NCI-H2227 treated with DMSO at 0.1 percent for 48 hours (cell line): Measurements from ENCODE around the gene C12orf57.

Experiments used
- DNase-seq: peaks from one replicate; lab custom pipeline; 2025; lab: John Stamatoyannopoulos, UW

The C12orf57 gene

DNA sequence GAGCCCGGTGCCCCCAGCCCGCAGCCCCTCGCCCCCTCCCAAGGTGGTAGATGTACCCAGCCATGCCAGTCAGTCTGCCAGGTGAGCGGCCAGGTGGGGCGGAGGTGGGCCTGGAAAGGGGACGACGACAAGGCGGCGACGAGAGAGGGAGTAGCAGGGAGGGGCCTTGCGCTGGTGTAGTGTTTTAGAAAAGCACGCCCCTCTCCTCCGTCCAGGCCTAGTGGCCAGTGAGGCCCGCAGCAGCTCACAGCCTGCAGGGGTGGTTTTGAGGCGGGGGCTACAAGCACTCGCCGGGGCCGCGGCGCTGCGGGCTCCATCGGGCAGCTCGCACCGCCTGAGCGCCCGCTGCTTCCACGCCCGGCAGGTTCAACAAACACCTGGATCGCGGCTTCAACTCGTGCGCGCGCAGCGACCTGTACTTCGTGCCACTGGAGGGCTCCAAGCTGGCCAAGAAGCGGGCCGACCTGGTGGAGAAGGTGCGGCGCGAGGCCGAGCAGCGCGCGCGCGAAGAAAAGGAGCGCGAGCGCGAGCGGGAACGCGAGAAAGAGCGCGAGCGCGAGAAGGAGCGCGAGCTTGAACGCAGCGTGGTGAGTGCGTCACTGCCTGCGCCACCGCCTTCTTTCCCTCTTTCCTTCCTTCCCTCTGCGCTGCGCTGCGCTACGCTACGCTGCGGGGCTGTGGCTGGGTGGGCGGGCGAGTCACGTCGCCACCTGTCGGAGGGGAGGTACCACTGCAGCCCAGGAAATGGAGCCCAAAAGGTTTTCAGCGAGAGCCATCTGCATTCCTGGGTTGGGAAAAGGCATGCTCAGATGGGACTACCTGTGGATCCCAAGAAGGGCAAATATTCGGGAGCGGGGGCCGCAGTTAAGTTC is 6.1 kb upstream of the C12orf57 start:
- peak; percentile 86 for DNase-seq

DNA sequence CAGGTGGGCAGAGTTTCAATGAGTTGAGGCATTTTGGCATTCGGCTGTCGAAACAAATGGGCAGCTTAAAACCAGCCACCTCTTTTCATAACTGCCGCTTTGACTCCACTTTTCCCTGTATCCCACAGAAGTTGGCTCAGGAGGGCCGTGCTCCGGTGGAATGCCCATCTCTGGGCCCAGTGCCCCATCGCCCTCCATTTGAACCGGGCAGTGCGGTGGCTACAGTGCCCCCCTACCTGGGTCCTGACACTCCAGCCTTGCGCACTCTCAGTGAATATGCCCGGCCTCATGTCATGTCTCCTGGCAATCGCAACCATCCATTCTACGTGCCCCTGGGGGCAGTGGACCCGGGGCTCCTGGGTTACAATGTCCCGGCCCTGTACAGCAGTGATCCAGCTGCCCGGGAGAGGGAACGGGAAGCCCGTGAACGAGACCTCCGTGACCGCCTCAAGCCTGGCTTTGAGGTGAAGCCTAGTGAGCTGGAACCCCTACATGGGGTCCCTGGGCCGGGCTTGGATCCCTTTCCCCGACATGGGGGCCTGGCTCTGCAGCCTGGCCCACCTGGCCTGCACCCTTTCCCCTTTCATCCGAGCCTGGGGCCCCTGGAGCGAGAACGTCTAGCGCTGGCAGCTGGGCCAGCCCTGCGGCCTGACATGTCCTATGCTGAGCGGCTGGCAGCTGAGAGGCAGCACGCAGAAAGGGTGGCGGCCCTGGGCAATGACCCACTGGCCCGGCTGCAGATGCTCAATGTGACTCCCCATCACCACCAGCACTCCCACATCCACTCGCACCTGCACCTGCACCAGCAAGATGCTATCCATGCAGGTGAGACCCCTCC is 5.2 kb upstream of the C12orf57 start:
- DNase-seq = no peak

DNA sequence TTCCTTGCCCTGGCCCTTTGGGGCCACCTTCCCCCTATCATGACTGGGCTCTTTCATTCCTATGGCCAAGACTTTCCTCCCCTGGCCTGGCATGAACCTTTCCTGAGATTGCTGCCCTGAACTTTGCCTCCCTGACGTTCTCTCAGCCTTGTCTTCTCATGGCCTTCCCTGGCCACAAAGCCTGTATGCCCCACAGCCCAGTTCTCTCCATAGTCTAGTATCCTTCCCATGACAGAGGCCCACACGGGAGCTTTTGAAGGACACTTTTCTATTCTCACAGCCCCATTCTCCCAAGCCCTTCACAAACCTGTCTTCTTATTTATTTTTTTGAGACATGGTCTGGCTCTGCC is 4.7 kb upstream of the C12orf57 start:
- DNase-seq = no peak

DNA sequence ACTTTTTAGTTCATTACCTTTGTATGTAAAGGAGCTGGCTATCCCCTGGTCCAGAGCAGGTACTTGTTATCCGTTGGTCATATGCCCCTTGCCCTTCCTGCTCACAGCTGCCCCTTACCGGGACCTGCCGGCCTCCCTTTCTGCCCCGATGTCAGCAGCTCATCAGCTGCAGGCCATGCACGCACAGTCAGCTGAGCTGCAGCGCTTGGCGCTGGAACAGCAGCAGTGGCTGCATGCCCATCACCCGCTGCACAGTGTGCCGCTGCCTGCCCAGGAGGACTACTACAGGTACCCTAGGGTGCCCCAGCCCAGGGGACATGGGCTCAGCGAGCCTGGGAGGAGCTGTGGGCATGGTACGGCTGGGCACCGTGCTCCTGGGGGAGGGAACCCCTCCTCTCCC is 2.6 kb upstream of the C12orf57 start:
- DNase-seq = no peak

DNA sequence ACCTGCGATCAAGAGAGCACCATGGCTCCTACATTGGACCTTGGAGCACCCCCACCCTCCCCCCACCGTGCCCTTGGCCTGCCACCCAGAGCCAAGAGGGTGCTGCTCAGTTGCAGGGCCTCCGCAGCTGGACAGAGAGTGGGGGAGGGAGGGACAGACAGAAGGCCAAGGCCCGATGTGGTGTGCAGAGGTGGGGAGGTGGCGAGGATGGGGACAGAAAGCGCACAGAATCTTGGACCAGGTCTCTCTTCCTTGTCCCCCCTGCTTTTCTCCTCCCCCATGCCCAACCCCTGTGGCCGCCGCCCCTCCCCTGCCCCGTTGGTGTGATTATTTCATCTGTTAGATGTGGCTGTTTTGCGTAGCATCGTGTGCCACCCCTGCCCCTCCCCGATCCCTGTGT is 2.0 kb upstream of the C12orf57 start:
- DNase-seq = no peak

DNA sequence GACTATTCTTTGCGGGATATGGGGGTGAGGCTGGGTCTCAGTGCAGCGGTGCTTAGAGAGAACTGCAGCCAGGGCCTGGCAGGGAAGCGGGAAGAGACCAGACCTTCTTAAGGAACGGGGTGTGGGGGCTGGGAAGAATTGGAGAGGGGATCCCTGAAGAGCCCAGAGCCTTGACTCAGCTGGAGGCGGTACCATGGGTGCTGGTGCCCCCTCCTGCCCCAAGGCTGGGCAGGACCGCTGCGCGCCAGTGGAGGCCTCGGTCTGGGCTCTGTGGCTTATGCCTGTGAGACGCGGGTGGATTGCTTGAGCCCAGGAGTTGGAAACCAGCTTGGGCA is 1.5 kb upstream of the C12orf57 start:
- no peak for DNase-seq

DNA sequence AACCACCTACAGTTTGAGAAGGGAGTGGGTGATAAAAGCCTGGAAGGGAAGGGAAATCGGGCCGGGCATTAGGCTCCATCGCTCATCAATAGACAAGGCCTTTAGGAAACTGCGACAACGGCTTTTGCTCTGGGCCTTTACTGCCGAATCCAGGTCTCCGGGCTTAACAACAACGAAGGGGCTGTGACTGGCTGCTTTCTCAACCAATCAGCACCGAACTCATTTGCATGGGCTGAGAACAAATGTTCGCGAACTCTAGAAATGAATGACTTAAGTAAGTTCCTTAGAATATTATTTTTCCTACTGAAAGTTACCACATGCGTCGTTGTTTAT is 467 bp upstream of the C12orf57 start:
- peak; percentile 93 for DNase-seq

DNA sequence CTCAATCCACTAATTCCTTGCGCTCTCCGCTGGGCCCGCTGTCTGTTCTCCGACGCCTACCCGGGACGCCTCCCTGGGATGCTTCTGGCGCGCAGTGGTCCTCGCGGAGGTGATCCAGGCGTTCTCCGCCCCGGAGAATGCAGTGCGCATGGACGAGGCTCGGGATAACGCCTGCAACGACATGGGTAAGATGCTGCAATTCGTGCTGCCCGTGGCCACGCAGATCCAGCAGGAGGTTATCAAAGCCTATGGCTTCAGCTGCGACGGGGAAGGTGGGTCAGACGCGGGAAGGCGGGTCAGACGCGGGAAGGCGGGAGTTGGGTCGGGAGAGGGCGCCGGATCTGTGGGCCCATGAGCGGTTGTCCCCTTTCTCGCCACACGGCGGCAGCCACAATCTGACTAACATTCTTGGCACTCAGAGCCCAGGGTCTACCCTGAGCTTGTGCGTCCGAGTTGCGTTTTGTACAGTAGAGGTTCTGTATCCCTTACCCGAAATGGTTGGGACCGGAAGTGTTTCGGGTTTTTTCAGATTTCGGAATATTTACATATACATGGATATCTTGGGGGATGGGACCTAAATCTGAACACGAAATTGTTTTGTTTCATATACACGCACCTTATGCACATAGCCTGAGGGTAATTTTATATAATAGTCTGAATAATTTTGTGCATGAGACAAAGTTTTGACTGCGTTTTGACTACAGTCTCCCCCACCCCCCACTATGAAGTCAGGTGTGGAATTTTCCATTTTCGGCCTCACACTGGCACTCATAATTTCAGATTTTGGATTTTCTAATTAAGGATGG is 762 bp downstream of the C12orf57 start:
- DNase-seq = peak; percentile 82

DNA sequence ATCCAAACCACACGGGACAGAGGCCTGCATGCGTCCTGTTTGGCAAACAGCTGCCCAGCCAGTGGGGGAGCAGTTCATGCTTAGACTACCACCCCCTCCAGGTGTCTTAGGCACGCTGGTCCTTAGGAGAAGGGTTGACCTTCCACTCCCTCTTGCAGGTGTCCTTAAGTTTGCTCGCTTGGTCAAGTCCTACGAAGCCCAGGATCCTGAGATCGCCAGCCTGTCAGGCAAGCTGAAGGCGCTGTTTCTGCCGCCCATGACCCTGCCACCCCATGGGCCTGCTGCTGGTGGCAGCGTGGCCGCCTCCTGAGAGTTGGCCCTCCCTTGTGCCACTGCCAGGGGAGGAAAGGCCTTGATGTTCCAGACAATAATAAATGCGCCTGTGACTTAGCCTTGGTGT is 1.8 kb downstream of the C12orf57 start:
- no peak for DNase-seq

DNA sequence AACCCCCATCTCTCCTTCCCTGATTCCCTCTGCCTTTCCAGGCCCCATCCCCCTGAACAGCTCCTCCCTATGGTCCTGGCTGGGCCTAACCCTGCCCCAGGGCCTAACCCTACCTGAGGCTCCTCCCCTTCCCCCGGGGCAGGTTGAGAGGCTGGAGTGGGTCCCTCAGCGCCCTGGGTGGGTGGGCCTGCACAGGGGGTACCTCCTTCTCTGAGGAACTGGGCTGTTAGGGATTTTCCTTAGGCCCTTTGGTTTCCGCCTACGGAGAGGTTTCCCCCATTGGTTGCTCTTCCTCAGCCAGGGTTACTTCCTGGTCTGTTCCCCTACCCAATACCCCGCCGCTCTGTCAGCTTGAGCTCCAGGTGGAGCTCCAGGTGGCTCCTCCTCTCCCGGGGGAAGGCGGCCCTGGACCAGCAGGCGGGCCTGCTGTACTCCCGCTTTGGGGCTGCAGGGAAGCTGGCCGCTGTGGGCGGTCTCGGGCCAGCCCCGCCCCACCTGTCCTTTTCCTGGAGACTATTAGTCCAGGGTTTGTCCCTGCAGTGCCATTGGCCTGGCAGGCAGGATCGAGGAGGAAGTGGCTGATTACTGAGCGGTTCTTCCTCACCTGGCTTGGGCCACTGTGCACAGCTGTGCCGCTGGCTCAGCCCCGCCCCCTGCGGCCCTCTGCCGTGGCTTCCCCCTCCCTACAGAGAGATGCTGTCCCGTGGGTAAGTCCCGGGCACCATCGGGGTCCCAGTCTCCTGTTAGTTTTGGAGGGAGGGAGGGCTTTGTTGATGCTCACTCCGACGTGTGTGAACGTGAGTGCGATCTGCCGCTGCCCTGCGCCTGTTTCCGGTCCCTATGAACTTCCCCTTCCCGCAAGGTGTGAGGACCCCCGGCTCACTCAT is 2.5 kb downstream of the C12orf57 start:
- DNase-seq = peak; percentile 70

DNA sequence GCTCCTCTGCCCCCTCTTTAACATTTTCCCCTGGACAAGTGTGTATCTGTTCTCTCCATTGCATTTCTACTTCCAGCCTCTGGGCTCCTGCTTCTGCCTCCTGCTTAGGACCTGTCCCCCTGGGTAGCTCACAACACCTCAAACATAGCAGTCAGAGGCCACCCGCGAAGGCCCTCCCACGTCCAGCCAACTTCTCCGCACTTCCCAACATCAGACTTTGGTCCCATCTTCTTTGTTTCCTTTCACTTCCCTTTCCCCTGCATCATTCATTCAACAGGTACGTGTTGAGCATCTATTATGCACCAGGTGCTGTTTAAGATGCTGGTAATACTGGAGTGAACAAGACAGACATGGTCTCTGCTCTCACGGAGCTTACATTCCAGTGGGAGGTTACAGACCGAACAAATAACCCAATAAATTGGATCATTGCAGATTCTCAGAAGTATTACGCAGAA is 3.1 kb downstream of the C12orf57 start:
- DNase-seq = no peak

DNA sequence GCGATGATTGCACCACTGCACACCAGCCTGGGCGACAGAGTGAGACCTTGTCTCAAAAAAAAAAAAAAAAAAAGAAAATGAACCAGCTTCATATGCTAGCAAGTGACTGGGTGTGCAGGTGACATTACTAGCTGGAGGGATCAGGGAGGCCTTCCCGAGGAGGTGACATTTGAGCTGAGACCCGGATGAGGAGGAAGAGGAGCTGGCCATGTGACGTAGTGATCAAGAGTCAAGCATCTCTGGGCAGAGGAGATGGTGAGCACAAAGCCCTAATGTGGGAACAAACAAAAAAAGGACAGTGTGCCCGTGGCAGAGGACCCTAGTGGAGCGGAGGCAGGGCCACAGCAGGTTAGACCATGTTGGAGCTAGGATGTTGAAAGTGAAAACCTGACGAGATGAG is 3.8 kb downstream of the C12orf57 start:
- DNase-seq = no peak

DNA sequence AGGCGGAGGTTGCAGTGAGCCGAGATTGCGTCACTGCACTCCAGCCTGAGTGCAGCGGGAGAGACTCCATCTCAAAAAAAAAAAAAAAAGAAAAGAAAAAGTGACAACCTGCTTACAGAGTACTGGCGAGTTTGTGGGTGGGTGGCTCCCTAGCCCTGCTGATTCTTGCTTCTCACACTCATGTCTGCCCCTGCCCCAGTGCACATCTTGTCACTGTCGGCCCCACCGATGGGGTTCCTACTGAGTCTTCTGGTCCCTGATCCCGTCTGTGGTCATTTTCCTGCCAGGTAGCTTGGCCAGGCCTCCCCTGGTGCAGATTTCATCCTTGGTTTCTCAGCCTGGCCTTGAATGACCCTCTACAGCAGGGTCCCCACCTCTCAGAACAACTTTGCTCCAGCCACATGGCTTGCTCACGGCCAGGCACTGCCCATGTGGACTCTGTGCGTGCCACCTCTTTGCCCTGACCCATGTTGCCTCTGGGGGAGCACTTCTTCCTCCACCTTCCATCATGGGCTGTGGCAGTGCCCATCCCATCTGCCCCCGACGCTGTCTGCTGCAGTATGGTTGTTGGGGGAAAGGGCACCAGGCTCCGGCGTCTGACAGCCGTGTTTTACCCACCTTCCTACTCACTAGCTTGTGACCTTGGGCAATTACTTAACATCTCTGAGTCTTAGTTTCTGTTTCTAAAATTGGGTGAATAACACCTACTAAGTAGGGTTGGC is 5.2 kb downstream of the C12orf57 start:
- DNase-seq = no peak

DNA sequence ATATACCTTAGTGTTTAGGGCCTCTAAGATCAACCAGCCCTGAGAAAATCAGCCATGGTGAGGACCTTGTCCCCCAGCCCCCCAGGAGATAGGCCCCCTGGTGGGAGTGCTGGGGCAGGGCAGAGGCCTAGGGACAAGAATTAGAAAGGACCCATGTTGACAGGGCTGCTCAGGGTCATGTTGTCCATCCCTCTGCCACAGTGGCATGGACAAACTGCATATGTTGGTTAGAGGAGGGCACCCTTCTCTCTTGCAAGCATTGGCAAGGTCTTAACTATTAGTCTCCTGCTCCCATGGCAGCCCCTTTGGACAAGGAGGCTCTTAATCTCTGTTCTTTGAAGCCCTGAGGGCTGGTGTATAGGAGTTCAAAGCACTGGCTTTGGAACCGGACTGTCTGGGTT is 6.6 kb downstream of the C12orf57 start:
- no peak for DNase-seq

DNA sequence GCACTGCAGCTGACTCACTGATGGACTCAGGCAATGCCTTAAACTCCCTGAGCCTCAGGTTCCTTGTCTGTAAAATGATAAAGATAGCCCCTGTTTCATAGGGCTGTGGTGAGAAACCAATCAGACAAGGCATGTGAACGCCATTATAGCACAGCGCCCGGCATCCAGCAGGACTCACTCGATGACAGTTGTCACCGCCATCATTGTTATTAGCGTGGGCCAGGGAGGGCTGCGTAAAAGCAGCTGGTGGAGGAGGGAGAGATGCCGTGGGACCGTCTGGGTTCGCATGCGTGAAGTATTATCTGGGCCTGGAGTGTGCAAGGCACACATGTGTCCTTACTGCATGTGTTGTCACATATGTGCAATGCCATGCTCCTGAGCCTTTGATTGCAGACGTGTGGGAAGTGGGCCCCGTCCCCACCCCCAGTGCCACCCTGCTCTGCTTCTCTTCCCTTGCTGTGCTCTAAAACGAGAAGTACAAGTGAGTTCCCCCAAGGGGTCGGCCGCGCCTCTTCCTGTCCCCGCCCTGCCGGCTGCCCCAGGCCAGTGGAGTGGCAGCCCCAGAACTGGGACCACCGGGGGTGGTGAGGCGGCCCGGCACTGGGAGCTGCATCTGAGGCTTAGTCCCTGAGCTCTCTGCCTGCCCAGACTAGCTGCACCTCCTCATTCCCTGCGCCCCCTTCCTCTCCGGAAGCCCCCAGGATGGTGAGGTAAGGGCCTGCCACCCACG is 7.2 kb downstream of the C12orf57 start, which contains the start of gene PTPN6:
Gene PTPN6, plus strand, starts transcription at position 546 of the 730 bp plus-strand sequence. Its CDS starts 157 bp downstream, at position 703.
- no peak for DNase-seq

DNA sequence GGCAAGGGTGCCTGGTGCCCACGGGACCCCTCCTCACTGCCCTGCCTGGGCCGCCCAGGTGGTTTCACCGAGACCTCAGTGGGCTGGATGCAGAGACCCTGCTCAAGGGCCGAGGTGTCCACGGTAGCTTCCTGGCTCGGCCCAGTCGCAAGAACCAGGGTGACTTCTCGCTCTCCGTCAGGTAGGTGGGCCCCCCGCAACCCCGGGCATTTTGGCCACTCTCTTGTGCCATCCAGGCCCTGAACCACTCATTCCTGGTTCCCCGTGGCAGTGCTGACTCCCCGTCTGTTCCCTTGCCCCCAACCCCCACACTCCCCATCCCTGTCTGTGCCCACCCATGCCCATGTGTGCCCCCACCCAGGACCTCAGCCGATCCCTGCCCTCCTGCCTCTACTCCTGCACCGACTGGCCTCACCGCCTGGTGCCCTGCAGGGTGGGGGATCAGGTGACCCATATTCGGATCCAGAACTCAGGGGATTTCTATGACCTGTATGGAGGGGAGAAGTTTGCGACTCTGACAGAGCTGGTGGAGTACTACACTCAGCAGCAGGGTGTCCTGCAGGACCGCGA is 7.8 kb downstream of the C12orf57 start:
- no peak for DNase-seq

DNA sequence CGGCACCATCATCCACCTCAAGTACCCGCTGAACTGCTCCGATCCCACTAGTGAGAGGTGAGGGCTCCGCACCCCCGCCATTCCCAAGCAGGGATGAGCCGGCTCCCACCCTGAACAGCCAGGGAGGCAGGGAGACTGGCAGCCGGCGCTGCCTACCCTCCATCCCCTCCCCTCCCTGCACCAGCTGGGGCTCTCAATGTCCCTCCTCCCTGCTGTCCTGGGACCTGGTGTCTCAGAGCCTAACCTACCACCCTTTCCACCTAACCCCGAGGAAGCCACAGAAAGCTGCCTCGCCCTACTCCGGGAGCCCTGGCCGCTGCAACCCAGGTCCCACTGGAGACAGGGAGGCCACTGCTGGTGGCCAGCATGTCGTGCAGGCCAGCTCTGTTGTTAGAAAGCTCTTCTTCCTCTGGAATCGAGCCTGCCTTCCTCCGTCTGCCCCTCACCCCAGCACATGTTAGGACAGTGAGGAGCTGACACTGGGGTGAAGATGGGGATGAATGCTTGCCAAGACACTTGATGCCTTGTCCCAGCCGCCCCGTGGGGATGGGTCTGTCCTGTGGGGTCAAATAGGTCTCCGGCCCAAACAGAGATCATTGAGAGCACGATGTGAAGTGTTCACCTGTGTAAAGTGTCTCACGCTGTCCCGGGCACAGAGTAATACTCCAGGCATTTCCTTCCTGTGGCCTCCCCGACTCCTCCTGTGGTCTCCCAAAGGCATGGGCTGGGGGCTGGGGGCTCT is 8.5 kb downstream of the C12orf57 start:
- DNase-seq = no peak

DNA sequence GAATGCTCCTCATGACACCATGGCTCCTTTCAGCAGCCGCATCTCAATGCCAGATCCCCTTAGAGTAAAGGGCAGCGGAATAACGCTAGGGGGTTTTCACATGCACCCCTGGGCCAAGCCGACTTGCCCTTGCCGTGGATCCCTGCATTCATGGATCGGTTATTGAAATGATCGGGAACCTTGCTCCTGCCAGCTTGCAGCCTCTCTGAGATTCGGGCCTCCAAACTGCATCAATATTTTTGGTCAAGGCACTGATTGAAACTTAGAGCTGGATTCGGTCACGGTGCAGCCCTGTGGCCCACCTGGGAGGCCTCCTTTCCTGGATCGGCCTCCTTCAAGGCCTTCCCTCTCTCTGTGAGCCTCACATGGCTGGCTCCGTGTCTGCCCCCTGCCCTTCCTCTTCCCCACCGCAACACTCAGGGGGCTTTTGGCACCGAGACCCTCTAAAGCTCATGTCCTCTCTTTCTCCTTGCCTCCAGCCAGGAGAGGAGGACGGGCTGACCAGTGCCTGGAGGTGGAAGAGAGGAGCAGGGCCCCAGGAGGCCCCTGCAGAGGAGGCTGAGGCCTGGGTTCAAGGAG is 9.1 kb downstream of the C12orf57 start:
- DNase-seq = no peak
